ENCODE measurements around the gene PAQR5. TPM values are rescaled to one million over a fixed set of nuclear protein-coding genes. Genes with fewer than 3 reads are reported as not detected.
A peak's percentile ranks its signal among the peaks of the same experiment; 100 is the strongest.
"Not testable (repeated sequence)": the region's sequence is repeated elsewhere in the genome, so short reads cannot be mapped to it uniquely, and the experiment has no call there.

PAQR5 gene
- total and polyA plus RNA-seq, 2 donors from 2014 or later = 32.7 to 51.3 TPM

GRCh38 chr15:69298354-69298696 lies 387 bp upstream of the PAQR5 start:
- no peaks in the 10 kb centered on the region for H3K36me3 ChIP-seq (ENCODE audit: control insufficient read depth in 2 of 3, insufficient read depth in 3 of 3, low read length in 3 of 3)
- peak overlapping the region in 2 of 3 donors; percentile 26 to 94 for H3K9ac ChIP-seq (ENCODE audit: low read length in 3 of 3)
- FAIRE-seq = no peak
- H3K27me3 ChIP-seq (ENCODE audit: control insufficient read depth, insufficient read depth, low read length) = no peaks in the 10 kb centered on the region
- H3K9me3 ChIP-seq (ENCODE audit: control insufficient read depth in 2 of 3, insufficient read depth in 1 of 3, low read length in 3 of 3) = no peaks in the 10 kb centered on the region
- H3K27ac ChIP-seq (ENCODE audit: low read depth in 2 of 2, low read length in 2 of 2) = peak overlapping the region; percentile 91 to 94
- H3K4me3 ChIP-seq (ENCODE audit: low read length in 3 of 3) = peak overlapping the region; percentile 1 to 87 (median 67)
- no peak for DNase-seq
- intact Hi-C loops (cut with DNase I) = no loop called here
- TF ChIP-seq CTCF (IDR thresholded peaks at IDR 0.05; ENCODE audit: borderline replicate concordance, extremely low read depth, insufficient read depth) = no peak
- H3K4me1 ChIP-seq (ENCODE audit: control insufficient read depth in 2 of 3, insufficient read depth in 2 of 3, low read depth in 1 of 3, low read length in 3 of 3) = peaks cover 0 to 31% (median 9%) of the 10 kb centered on the region in 3 donors

GRCh38 chr15:69299451-69299886 lies 757 bp downstream of the PAQR5 start:
- Histone ChIP-seq H3K4me3 (ENCODE audit: low read length in 3 of 3) (peak overlapping the region; percentile 11 to 87 (median 65)), H3K36me3 (ENCODE audit: control insufficient read depth in 2 of 3, insufficient read depth in 3 of 3, low read length in 3 of 3) (no peaks in the 10 kb centered on the region), H3K9ac (ENCODE audit: low read length in 3 of 3) (peak overlapping the region; percentile 10 to 82 (median 63)), H3K27me3 (ENCODE audit: control insufficient read depth, insufficient read depth, low read length) (no peaks in the 10 kb centered on the region), H3K27ac (ENCODE audit: low read depth in 2 of 2, low read length in 2 of 2) (peak overlapping the region; percentile 91 to 94), H3K4me1 (ENCODE audit: control insufficient read depth in 2 of 3, insufficient read depth in 2 of 3, low read depth in 1 of 3, low read length in 3 of 3) (peaks cover 0 to 39% (median 19%) of the 10 kb centered on the region in 3 donors), H3K9me3 (ENCODE audit: control insufficient read depth in 2 of 3, insufficient read depth in 1 of 3, low read length in 3 of 3) (no peaks in the 10 kb centered on the region)
- DNase-seq = no peak
- FAIRE-seq = no peak
- no peak for TF ChIP-seq CTCF (IDR thresholded peaks at IDR 0.05; ENCODE audit: borderline replicate concordance, extremely low read depth, insufficient read depth)
- intact Hi-C loops (cut with DNase I) = no loop called here

GRCh38 chr15:69299943-69300588 lies 1.4 kb downstream of the PAQR5 start:
- peaks cover 0 to 41% (median 25%) of the 10 kb centered on the region in 3 donors for H3K4me1 ChIP-seq (ENCODE audit: control insufficient read depth in 2 of 3, insufficient read depth in 2 of 3, low read depth in 1 of 3, low read length in 3 of 3)
- intact Hi-C loops (cut with DNase I) = no loop called here
- peak overlapping the region; percentile 91 to 94 for H3K27ac ChIP-seq (ENCODE audit: low read depth in 2 of 2, low read length in 2 of 2)
- FAIRE-seq (no peak), DNase-seq (no peak)
- peaks cover 0 to 4% (median 0%) of the 10 kb centered on the region in 3 donors for H3K36me3 ChIP-seq (ENCODE audit: control insufficient read depth in 2 of 3, insufficient read depth in 3 of 3, low read length in 3 of 3)
- no peaks in the 10 kb centered on the region for H3K27me3 ChIP-seq (ENCODE audit: control insufficient read depth, insufficient read depth, low read length)
- no peak for TF ChIP-seq CTCF (IDR thresholded peaks at IDR 0.05; ENCODE audit: borderline replicate concordance, extremely low read depth, insufficient read depth)
- H3K4me3 ChIP-seq (ENCODE audit: low read length in 3 of 3) = peak overlapping the region; percentile 30 to 87 (median 65)
- no peaks in the 10 kb centered on the region for H3K9me3 ChIP-seq (ENCODE audit: control insufficient read depth in 2 of 3, insufficient read depth in 1 of 3, low read length in 3 of 3)
- peak overlapping the region; percentile 16 to 82 (median 63) for H3K9ac ChIP-seq (ENCODE audit: low read length in 3 of 3)

- H3K9me3 ChIP-seq (ENCODE audit: control insufficient read depth in 2 of 3, insufficient read depth in 1 of 3, low read length in 3 of 3); H3K27me3 ChIP-seq (ENCODE audit: control insufficient read depth, insufficient read depth, low read length); DNase-seq; FAIRE-seq; H3K36me3 ChIP-seq (ENCODE audit: control insufficient read depth in 2 of 3, insufficient read depth in 3 of 3, low read length in 3 of 3); intact Hi-C loops (cut with DNase I): not testable (repeated sequence)
- Histone ChIP-seq H3K4me3 (ENCODE audit: low read length in 3 of 3) (peak overlapping the region in 2 of 3 donors; percentile 40 to 52), H3K27ac (ENCODE audit: low read depth in 2 of 2, low read length in 2 of 2) (peak overlapping the region; percentile 56 to 77), H3K4me1 (ENCODE audit: control insufficient read depth in 2 of 3, insufficient read depth in 2 of 3, low read depth in 1 of 3, low read length in 3 of 3) (peaks cover 0 to 40% (median 26%) of the 10 kb centered on the region in 3 donors), H3K9ac (ENCODE audit: low read length in 3 of 3) (peak overlapping the region in 2 of 3 donors; percentile 22 to 34)
Observed at GRCh38 chr15:69301101-69301500, 2.4 kb downstream of the PAQR5 start.

GRCh38 chr15:69302087-69302486 lies 3.4 kb downstream of the PAQR5 start:
- peak overlapping the region in 1 of 3 donors; percentile 34 for H3K9ac ChIP-seq (ENCODE audit: low read length in 3 of 3)
- H3K27me3 ChIP-seq (ENCODE audit: control insufficient read depth, insufficient read depth, low read length); H3K36me3 ChIP-seq (ENCODE audit: control insufficient read depth in 2 of 3, insufficient read depth in 3 of 3, low read length in 3 of 3); FAIRE-seq; H3K9me3 ChIP-seq (ENCODE audit: control insufficient read depth in 2 of 3, insufficient read depth in 1 of 3, low read length in 3 of 3); intact Hi-C loops (cut with DNase I); DNase-seq: not testable (repeated sequence)
- H3K4me3 ChIP-seq (ENCODE audit: low read length in 3 of 3) = peak overlapping the region in 1 of 3 donors; percentile 51
- peaks cover 0 to 35% (median 32%) of the 10 kb centered on the region in 3 donors for H3K4me1 ChIP-seq (ENCODE audit: control insufficient read depth in 2 of 3, insufficient read depth in 2 of 3, low read depth in 1 of 3, low read length in 3 of 3)
- peak overlapping the region; percentile 95 to 96 for H3K27ac ChIP-seq (ENCODE audit: low read depth in 2 of 2, low read length in 2 of 2)
